MV-4-11 (cell line): Measurements from ENCODE around the gene ANKRD65.
"Not testable (repeated sequence)": the region's sequence is repeated elsewhere in the genome, so short reads cannot be mapped to it uniquely, and the experiment has no call there.

Experiments
- DNase-seq: peaks from one replicate; lab custom pipeline; 2025; lab: John Stamatoyannopoulos, UW

ANKRD65 gene

GRCh38 chr1:1415751-1416150, 5.3 kb downstream of the ANKRD65 start:
- DNase-seq = no peak

- not testable (repeated sequence) for DNase-seq
Measured at GRCh38 chr1:1412311-1412902, 8.7 kb downstream of the ANKRD65 start.

GRCh38 chr1:1411626-1412025, 9.4 kb downstream of the ANKRD65 start:
- no peak for DNase-seq

- DNase-seq = not testable (repeated sequence)
Measured at GRCh38 chr1:1410238-1410637, 10.8 kb downstream of the ANKRD65 start.

GRCh38 chr1:1407636-1408318, 13.3 kb downstream of the ANKRD65 start:
- no peak for DNase-seq

GRCh38 chr1:1406821-1407635, 14.0 kb downstream of the ANKRD65 start, which contains the start of gene MRPL20:
TSS of gene MRPL20 (minus strand) at chr1:1407293. CDS start at chr1:1407217, 76 bp downstream.
- DNase-seq = peak; percentile 89

GRCh38 chr1:1406101-1406820, 14.8 kb downstream of the ANKRD65 start:
- DNase-seq = no peak

GRCh38 chr1:1403653-1404052, 17.4 kb downstream of the ANKRD65 start:
- DNase-seq = no peak

- not testable (repeated sequence) for DNase-seq
Measured at GRCh38 chr1:1402901-1403392, 18.1 kb downstream of the ANKRD65 start.

- DNase-seq = peak; percentile 51
Measured at GRCh38 chr1:1402072-1402900, 18.8 kb downstream of the ANKRD65 start.

GRCh38 chr1:1401457-1402010, 19.5 kb downstream of the ANKRD65 start:
- DNase-seq = no peak

GRCh38 chr1:1400576-1401456, 20.3 kb downstream of the ANKRD65 start:
- DNase-seq = no peak

- no peak for DNase-seq
Measured at GRCh38 chr1:1399872-1400575, 21.1 kb downstream of the ANKRD65 start.

- peak; percentile 96 for DNase-seq
Measured at GRCh38 chr1:1399187-1399871, 21.7 kb downstream of the ANKRD65 start, which contains the start of gene CCNL2. TSS of gene CCNL2 (minus strand) at chr1:1399335. CDS start at chr1:1399306, 29 bp downstream.

- no peak for DNase-seq
Measured at GRCh38 chr1:1398677-1399186, 22.3 kb downstream of the ANKRD65 start.

GRCh38 chr1:1397839-1398523, 23.1 kb downstream of the ANKRD65 start:
- DNase-seq = peak; percentile 59

- no peak for DNase-seq
Measured at GRCh38 chr1:1395166-1395565, 25.9 kb downstream of the ANKRD65 start.

- no peak for DNase-seq
Measured at GRCh38 chr1:1394116-1394515, 27.0 kb downstream of the ANKRD65 start.
